HG03280 (cell line): ENCODE results near the gene PPIL1.

ENCODE experiments used
- ATAC-seq: cut with Tn5 transposase; IDR thresholded peaks from one replicate; pipeline ENCODE4 v1.9.1; 2021; ENCODE audit warnings: mild to moderate bottlenecking, moderate library complexity; ENCODE audit not compliant: unreplicated experiment

Gene PPIL1

GRCh38 chr6:36890112-36890663, 15.6 kb upstream of the PPIL1 start:
- ATAC-seq: no peak

GRCh38 chr6:36888654-36889481, 14.3 kb upstream of the PPIL1 start:
- no peak for ATAC-seq

- no peak for ATAC-seq
These were observed 13.6 kb upstream of the PPIL1 start for GRCh38 chr6:36888115-36888643.

- ATAC-seq: no peak
These were observed 12.5 kb upstream of the PPIL1 start for GRCh38 chr6:36886950-36887618.

GRCh38 chr6:36885461-36886401, 11.1 kb upstream of the PPIL1 start, which contains the start of gene C6orf89:
TSS of gene C6orf89 (plus strand) at chr6:36885952. CDS start at chr6:36899445, 13,493 bp downstream.
- peak; percentile 97 for ATAC-seq

GRCh38 chr6:36884610-36885009, 10.0 kb upstream of the PPIL1 start:
- ATAC-seq: no peak

- no peak for ATAC-seq
These were observed 639 bp upstream of the PPIL1 start for GRCh38 chr6:36875250-36875633.

GRCh38 chr6:36873612-36874442, 776 bp downstream of the PPIL1 start:
- no peak for ATAC-seq

GRCh38 chr6:36873115-36873514, 1.5 kb downstream of the PPIL1 start:
- no peak for ATAC-seq

- no peak for ATAC-seq
These were observed 2.9 kb downstream of the PPIL1 start for GRCh38 chr6:36871686-36872085.

- ATAC-seq: no peak
These were observed 7.0 kb downstream of the PPIL1 start for GRCh38 chr6:36867471-36868224.

- no peak for ATAC-seq
These were observed 8.8 kb downstream of the PPIL1 start for GRCh38 chr6:36865835-36866234.

GRCh38 chr6:36863670-36864540, 10.7 kb downstream of the PPIL1 start:
- ATAC-seq: no peak

- ATAC-seq: no peak
These were observed 11.7 kb downstream of the PPIL1 start for GRCh38 chr6:36862848-36863382.

- ATAC-seq: no peak
These were observed 12.3 kb downstream of the PPIL1 start for GRCh38 chr6:36862164-36862847.

GRCh38 chr6:36860126-36860525, 14.5 kb downstream of the PPIL1 start:
- ATAC-seq: no peak

GRCh38 chr6:36858407-36858981, 16.1 kb downstream of the PPIL1 start:
- no peak for ATAC-seq
